Gastrocnemius medialis (tissue), 4 donors: Measurements from ENCODE around the gene SLC23A3.

Source experiments
- CTCF ChIP-seq, 5 experiments: fragments of 450-650 bp in 3 of 5; fragments of 200-600 bp in 2 of 5; sonication (generic) in 2 of 5; IDR thresholded peaks in 4 of 5; conservative IDR thresholded peaks in 1 of 5; 1 replicate in 4 of 5; 2 replicates in 1 of 5; pipeline ENCODE4 v1.5.1; 2016 to 2019; ENCODE audit warnings: antibody characterized with exemption in 5 of 5, mild to moderate bottlenecking in 3 of 5, moderate library complexity in 3 of 5
- POLR2A ChIP-seq, 2 donors: fragments of 450-650 bp; IDR thresholded peaks; one replicate each; pipeline ENCODE4 v1.6.1; 2017; ENCODE audit warnings: antibody characterized with exemption in 2 of 2, mild to moderate bottlenecking in 2 of 2, moderate library complexity in 2 of 2

- TF ChIP-seq CTCF (IDR thresholded peaks at IDR 0.05 in 4 of 5, conservative IDR thresholded peaks at IDR 0.05 in 1 of 5) (no peak), POLR2A (IDR thresholded peaks at IDR 0.05) (no peak)
Observed at GRCh38 chr2:219129589-219129988, 40.2 kb downstream of the SLC23A3 start.
